ENCODE results near the gene ITGAD. TPM values are rescaled to one million over a fixed set of nuclear protein-coding genes. Genes with fewer than 3 reads are reported as not detected.

The ITGAD gene
- total and polyA plus RNA-seq, 2 of the 8 experiments (the other 6 are each of a cell fraction or from before 2014, with no cell fraction given), result 0.06 TPM; not detected in 1

DNA sequence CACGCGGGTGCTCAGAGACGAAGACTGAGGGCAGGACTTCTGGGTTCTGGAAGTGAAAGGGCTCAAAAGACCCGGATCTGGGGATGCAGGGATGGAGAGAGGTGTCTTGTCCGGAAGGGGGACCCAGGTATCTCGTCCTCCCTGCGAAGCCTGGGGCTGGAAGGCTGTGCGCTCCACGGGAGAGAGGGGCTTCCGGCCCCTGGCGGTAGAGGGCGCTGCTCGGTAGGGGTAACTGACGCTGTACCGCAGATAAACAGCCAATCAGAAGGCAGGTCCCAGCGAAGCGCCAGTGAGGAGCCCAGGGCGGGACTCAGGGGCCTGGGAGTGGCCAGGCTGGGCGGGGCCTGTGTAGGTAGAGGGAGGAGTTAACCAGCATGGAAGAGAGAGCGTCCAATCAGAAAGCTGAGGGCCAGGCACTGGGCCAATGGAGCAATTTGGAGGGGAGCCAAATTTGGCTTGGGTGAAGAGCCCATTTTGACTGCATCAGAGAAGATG, 79.6 kb downstream of the ITGAD start:
- H3K4me3 ChIP-seq (ENCODE audit: extremely low read depth in 1 of 4, insufficient read depth in 2 of 4, low read depth in 3 of 4, low read length in 4 of 4), result peak overlapping the region; percentile 44 to 78 (median 62)
- DNase-seq (ENCODE audit: low read depth in 1 of 2, low spot score in 2 of 2), result peak in 1 of 2 experiments; percentile 92
- H3K9ac ChIP-seq (replicated peaks in 1 of 4; ENCODE audit: extremely low read depth in 1 of 4, low read depth in 3 of 4, low read length in 3 of 4), result no peak overlapping the region
- H4K20me1 ChIP-seq (replicated peaks in 1 of 2; ENCODE audit: control insufficient read depth in 1 of 2, insufficient read depth in 2 of 2, low read length in 2 of 2), result peaks cover 0 to 3% of the 10 kb centered on the region in 2 experiments
- 30% methylated on average over 19 of the region's 20 CpGs; no CpG with 5 or more reads in 1 of the 2 experiments for WGBS, 2 experiments (ENCODE audit: extremely low coverage in 1 of 2, insufficient coverage in 1 of 2, insufficient read length in 1 of 2, insufficient replicate concordance in 2 of 2, low coverage in 1 of 2, low lambda C conversion rate in 2 of 2, missing lambda C conversion rate in 1 of 2)
- no peak for FAIRE-seq
- H3K14ac ChIP-seq (ENCODE audit: insufficient read length), result no peak overlapping the region
- ChIA-PET CTCF (ENCODE audit: partially characterized antibody) (interaction anchor here (0.5 to 0.7 kb wide), 5 partner anchors 12 to 149 kb away, joined by 3 to 4 read pairs (median 3); no protein-coding TSS in a partner anchor), POLR2A (ENCODE audit: partially characterized antibody) (interaction anchor here (0.5 to 1.2 kb wide), 3 partner anchors 10 to 242 kb away, joined by 3 read pairs; no protein-coding TSS in a partner anchor)
- H3K4me2 ChIP-seq (ENCODE audit: insufficient read depth in 1 of 2, low read depth in 2 of 2, low read length in 2 of 2), result peak overlapping the region; percentile 67 to 68
- H4K5ac ChIP-seq (ENCODE audit: insufficient read length, low read depth, low read length), result no peak overlapping the region
- H3K23me2 ChIP-seq (ENCODE audit: low read depth, low read length), result peaks cover 19% of the 10 kb centered on the region; the same call in 1 of the 2 replicates
- no peak overlapping the region for H2BK12ac ChIP-seq (ENCODE audit: low read depth, low read length)
- H2BK15ac ChIP-seq (ENCODE audit: low read length), result no peak overlapping the region
- H3K56ac ChIP-seq (replicated peaks; ENCODE audit: insufficient read length, low read depth, low read length), result no peak overlapping the region
- H2BK20ac ChIP-seq (ENCODE audit: low read length), result no peak overlapping the region
- H3K79me1 ChIP-seq (ENCODE audit: low read depth, low read length), result no peaks in the 10 kb centered on the region
- H2AK5ac ChIP-seq (ENCODE audit: low read depth, low read length), result no peak overlapping the region
- H3K79me2 ChIP-seq (ENCODE audit: control insufficient read depth in 1 of 2, insufficient read depth in 2 of 2, low read length in 2 of 2), result no peaks in the 10 kb centered on the region
- H2BK5ac ChIP-seq (ENCODE audit: low read depth, low read length), result no peak overlapping the region
- no peak overlapping the region for H3K18ac ChIP-seq (ENCODE audit: extremely low read depth, low read length)
- no peak overlapping the region; the same call in 1 of the 2 replicates for H4K8ac ChIP-seq (ENCODE audit: extremely low read depth, insufficient read depth, low read length)
- H3K27ac ChIP-seq (ENCODE audit: low read depth, low read length), result no peak overlapping the region
- peaks cover 0 to 12% (median 3%) of the 10 kb centered on the region in 4 experiments; a peak in 5 of 7 replicates for H3K4me1 ChIP-seq (replicated peaks in 1 of 4; ENCODE audit: control insufficient read depth in 3 of 4, insufficient read depth in 4 of 4, low read length in 3 of 4)
- no peaks in the 10 kb centered on the region for H3K36me3 ChIP-seq (ENCODE audit: control insufficient read depth in 2 of 4, insufficient read depth in 4 of 4, low read length in 3 of 4)
- no peak overlapping the region for H3K23ac ChIP-seq (ENCODE audit: insufficient read length)
- no peak overlapping the region for H4K91ac ChIP-seq (replicated peaks; ENCODE audit: insufficient read length, low read length)
- H2BK120ac ChIP-seq (replicated peaks; ENCODE audit: low read depth, low read length), result no peak overlapping the region
- H3K4ac ChIP-seq (replicated peaks; ENCODE audit: insufficient read length, low read depth, low read length), result no peak overlapping the region
- peak overlapping the region; percentile 35; the same call in 1 of the 2 replicates for H2AFZ ChIP-seq (ENCODE audit: low read length)
- peaks cover 2 to 38% (median 31%) of the 10 kb centered on the region in 4 experiments for H3K27me3 ChIP-seq (replicated peaks in 1 of 4; ENCODE audit: control insufficient read depth in 3 of 4, extremely low read depth in 1 of 4, insufficient read depth in 3 of 4, low read length in 3 of 4)
- no peaks in the 10 kb centered on the region for H3K9me3 ChIP-seq (ENCODE audit: insufficient read depth in 2 of 2, low read depth in 1 of 2, low read length in 1 of 2)
- TF ChIP-seq RBBP5 (IDR thresholded peaks at IDR 0.05; ENCODE audit: borderline replicate concordance, low read depth, low read length) (no peak), RXRA (IDR thresholded peaks at IDR 0.05; ENCODE audit: insufficient read depth, low read depth, low read length) (no peak), SP4 (IDR thresholded peaks at IDR 0.05; ENCODE audit: low read length) (peak; percentile 46; the same call in 1 of the 2 replicates), ZNF274 (IDR thresholded peaks at IDR 0.05; ENCODE audit: borderline replicate concordance, extremely low read depth, low read length) (no peak), SRF (IDR thresholded peaks at IDR 0.05; ENCODE audit: low read depth, low read length) (no peak), TBP (IDR thresholded peaks at IDR 0.05; ENCODE audit: low read depth, low read length) (no peak), CEBPB (IDR thresholded peaks at IDR 0.05; ENCODE audit: low read depth, low read length) (no peak)
- TF ChIP-seq, protein P1, sequence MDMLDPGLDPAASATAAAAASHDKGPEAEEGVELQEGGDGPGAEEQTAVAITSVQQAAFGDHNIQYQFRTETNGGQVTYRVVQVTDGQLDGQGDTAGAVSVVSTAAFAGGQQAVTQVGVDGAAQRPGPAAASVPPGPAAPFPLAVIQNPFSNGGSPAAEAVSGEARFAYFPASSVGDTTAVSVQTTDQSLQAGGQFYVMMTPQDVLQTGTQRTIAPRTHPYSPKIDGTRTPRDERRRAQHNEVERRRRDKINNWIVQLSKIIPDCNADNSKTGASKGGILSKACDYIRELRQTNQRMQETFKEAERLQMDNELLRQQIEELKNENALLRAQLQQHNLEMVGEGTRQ (IDR thresholded peaks at IDR 0.05; ENCODE audit: low read length), result no peak
- TF ChIP-seq, protein P2, sequence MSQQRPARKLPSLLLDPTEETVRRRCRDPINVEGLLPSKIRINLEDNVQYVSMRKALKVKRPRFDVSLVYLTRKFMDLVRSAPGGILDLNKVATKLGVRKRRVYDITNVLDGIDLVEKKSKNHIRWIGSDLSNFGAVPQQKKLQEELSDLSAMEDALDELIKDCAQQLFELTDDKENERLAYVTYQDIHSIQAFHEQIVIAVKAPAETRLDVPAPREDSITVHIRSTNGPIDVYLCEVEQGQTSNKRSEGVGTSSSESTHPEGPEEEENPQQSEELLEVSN (IDR thresholded peaks at IDR 0.05), result 0 out of 2 replicates have a peak, but pooled peaks have one; percentile 19

All from H1 (cell line).